Measurements from ENCODE around the gene FAM20C. TPM values are rescaled to one million over a fixed set of nuclear protein-coding genes. Genes with fewer than 3 reads are reported as not detected.

FAM20C gene
- total RNA-seq, 1 donor from 2014 or later = 119 TPM

DNA sequence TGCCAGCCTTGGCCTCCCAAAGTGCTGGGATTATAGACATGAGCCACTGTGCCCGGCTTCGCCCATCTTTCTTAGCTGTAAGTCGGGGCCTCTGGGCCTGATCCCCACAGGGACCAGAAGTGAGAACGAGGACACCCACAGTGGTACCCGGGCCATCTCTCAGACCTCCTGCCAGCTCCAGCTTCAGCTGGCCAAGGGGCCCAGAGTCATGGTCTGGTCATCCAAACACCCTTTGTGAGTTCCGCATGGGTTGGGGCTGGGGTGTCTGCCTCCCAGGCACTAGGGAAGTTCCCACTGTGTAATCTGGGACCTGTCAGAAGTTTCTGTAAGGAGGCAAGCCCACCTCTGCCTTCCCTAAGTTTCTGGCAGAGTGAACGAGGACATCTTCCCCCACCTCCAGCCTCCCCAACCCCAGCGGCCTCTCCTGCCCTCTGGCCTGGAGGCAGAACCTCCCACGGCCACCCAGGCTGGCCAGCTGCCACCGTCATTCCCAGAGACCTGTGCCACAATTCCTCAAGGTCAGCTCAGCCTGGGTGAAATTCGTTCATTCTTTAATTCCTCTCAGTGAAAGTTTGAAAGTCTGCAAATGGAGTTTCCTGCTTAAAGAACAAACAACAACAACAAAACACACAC, 78.1 kb downstream of the FAM20C start:
- DNase-seq (ENCODE audit: low read depth) = no peak

DNA sequence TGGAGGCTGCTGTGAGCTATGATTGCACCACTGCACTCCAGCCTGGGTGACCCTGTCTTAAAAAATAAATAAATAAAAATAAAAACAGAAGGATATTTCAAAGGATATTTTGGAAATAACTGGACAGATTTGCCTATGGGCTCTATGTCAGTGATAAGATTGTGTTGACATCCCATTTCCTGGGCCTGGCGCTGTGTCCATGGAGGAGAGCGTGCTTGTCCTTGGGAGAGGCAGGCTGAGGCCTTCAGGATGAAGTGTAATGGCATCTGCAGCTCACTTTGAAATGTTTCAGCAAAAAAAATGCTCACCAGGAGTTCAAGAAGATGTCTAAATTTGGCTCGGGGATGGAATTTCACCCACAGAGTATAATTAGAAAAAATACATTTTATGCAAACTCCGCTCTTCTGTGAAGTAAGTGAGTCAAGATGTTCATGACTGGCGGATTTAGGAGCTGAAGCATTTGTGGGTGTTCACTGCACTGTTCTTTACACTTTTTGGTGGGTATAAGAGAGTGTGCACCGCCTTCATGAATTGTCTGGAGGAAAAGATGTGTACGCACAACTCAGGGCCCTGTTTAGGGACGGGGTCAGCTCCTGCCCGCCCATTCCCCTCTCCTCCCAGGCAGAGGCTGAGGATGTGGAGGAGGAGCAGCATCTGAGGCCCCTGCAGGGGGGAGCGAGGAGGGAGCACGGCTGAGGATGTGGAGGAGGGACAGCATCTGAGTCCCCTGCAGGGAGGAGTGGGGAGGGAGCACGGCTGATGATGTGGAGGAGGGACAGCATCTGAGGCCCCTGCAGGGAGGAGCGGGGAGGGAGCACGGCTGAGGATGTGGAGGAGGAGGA, 79.1 kb downstream of the FAM20C start:
- DNase-seq (ENCODE audit: low read depth) = no peak

DNA sequence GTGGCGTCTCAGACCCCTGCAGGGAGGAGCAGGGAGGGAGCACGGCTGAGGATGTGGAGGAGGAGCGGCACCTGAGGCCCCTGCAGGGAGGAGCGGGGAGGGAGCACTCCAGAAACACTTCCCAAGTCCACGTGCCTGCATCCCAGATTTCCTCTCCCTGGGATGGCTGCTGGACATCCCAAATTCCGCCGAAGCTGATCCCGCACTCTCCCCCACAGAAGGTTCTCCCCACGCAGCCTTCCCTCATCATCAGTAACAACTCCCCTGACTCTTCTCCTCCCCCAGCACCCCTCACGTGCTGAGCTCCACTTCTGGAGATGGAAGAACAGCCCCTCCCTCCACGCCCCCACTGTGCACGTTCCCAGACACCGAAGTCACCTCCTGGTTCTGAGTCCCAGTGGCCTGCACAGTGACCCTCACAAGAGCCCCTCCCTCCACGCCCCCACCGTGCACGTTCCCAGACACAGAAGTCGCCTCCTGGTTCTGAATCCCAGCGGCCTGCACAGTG, 79.8 kb downstream of the FAM20C start:
- no peak for DNase-seq (ENCODE audit: low read depth)

DNA sequence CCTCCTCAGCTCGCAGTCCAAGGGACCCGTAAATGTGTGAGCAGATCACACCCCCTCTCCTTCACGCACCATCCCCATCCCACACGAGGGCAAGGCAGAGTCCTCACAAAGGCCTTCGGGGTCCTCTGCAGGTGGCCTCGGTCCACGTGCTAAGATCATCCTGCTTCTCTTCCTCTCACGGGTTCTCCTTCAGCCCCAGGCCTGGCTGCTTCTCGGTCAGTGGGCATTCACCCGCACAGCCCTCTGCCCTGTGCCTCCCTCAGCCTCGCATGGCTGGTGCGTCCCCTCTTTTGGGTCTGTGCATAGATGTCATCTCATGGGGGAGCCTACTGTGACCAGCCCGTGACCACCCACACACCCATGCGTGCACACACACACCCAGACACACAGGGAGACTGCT, 80.3 kb downstream of the FAM20C start:
- DNase-seq (ENCODE audit: low read depth) = no peak

DNA sequence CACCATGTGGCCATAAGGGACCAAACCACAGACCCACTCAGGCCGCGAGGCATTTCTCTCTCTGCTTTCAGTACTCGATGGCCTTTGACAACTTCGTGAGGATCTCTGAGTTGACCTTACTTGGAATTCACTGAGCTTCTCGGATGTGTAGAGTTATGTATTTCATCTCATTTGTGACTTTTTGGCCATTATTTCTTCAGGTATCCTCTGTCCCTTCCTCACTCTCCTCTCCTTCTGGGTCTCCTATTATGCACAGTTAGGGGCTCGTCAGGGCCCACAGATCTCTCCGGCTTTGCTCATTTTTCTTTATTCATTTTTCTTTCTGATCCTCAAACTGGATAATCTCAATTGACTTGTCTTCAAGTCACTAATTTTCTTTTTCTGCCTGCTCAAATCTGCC, 81.0 kb downstream of the FAM20C start:
- DNase-seq (ENCODE audit: low read depth) = no peak

DNA sequence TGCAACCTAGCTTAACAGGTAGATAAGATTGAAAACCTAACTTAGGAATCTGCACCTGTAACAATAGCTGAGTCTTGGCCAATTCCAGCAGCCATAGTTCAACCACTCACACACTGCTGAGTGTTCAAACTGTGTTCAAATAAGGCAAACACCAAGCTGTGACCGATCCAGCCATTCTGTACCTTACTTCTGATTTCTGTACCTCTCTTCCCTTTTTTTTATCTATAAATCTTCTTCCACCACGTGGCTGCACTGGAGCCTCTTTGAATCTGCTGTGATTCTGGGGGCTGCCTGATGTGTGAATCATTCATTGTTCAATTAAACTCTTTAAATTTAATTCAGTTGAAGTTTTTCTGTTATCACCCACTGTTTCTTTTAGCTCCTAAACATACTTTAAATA, 81.9 kb downstream of the FAM20C start:
- DNase-seq (ENCODE audit: low read depth) = no peak

DNA sequence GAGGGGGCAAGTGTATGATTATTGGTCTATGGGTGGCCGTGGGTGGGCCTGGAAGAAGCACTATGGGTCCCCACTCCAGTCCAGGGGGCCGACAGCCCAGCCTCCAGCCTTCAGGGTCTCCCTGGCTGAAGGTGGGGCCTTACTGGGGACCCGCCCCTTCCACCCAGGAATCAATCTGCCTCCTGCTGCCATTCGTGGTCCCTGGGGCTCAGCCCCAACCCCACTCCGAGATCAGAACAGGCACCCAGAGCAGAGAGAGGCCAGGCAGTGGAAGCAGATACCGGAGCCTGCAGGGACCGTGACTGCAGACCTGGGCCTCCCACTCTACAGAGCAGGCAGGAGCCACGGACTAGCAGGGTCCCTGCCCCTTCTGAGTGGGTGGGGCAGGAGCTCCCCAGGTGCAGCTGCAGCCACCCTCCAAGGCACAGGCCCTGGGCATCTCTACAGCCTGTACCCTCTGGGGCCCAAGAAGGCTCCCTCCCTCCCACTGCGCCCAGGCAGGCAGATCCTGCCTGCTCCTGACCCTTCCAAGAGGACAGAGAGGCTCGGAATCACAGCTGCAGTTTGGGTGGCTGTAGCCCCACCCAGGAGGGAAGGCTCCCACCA, 84.0 kb downstream of the FAM20C start:
- DNase-seq (ENCODE audit: low read depth) = no peak

DNA sequence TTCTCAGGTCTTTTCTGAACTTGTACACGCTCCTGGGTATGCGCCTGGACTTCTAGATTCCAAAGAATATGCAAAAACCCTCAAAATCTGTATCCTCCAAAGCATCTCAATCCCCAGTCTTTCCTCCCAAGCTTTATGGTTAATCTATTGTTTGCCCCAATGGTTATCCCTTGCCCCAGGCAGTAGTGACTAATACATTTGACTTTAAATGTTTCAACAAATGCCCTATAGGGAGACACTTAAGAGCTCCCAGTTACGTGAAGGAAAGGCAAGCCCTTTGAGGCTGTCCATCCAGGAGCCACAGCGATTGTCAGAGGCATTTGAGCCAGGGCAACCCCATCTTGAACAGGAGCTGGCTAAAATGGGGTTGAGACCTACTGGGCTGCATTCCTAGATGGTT, 84.9 kb downstream of the FAM20C start:
- DNase-seq (ENCODE audit: low read depth) = no peak

DNA sequence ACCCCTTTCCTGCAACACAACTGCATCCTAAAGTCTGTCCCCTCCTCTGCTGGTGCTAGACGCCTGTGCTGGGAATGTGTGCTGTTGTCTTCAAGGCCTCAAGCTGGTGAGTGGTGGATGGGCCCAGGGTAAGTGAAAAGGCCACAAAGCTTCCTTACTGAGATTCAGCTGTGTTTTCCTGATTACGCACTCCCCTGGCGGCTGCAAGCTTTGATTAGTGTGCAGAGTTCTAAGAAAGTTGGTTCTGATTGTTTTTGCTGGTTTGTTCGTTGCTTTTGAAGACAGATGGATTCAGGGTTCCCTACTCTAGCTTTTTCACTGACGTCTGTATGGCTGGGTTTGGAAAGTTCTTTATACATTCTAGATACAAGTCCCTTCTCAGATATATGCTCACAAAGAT, 85.7 kb downstream of the FAM20C start:
- no peak for DNase-seq (ENCODE audit: low read depth)

DNA sequence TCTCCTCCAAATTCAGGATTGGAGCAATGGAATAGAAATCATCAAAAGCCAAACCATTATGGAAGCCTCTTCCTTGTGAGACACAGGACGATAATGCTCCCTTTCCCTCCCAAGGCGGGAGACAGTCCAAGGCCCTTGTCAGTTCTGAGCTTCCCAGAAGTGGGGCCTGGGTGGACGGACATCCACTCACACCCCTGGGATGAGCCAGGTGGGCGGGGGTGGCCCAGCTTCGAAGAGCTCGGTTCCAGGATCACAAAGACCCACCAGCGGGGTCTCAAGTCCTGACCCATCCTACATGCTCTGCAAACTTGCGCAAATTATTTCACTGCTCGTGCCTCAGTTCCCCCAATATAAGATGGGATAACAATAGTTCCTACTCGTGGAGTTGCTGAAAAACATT, 87.5 kb downstream of the FAM20C start:
- no peak for DNase-seq (ENCODE audit: low read depth)

DNA sequence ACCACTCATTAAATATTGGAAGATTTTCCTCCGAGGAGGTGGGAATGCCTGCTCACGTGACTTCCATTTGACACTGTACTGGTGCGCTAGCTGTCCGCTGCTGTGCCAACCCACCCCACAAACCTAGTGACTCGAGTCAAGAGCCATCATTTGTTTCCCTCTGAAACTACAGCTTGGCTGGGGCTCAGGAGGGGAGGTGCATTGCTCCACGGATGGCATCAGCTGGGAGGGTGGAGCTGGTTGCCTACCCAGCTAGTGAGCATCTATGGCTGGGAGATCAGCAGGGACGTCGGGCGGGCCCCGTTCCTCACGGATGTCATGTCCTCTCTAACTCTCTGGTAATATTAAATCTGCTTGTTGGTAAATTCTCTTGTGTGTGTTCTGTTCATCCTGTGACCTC, 88.1 kb downstream of the FAM20C start:
- DNase-seq (ENCODE audit: low read depth) = no peak

DNA sequence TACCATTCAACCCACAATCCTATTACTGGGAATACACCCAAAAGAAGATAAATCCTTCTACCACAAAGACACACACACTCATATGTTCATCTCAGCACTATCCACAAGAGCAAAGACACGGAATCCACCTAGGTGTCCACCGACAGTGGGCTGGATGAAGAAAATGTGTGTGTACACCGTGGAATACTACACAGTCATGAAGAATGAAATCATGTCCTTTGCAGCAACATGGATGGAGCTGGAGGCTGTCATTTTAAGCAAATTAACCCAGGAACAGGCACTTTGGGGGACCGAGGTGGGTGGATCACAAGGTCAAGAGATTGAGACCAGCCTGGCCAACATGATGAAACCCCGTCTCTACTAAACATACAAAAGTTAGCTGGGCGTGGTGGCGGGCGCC, 89.3 kb downstream of the FAM20C start:
- DNase-seq (ENCODE audit: low read depth) = no peak

DNA sequence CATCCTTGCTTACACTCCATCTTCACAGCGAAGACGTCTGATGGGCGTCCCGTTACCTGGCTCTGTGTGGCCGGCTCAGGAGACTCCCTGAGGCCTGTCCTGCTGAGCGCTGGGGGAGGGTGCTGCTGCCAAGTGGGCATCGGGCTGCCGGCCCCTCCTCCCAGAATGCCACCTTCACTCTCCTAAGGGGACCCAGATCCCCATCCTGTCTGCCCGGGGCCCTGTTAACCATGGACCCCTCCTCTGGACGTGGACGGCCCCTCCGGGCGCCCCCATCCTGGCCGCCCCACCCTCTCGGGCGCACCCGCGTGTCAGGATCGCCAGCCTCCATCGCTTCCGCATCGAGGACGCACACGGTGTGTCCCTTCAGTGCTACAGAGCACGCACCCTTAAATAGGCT, 90.2 kb downstream of the FAM20C start:
- no peak for DNase-seq (ENCODE audit: low read depth)

DNA sequence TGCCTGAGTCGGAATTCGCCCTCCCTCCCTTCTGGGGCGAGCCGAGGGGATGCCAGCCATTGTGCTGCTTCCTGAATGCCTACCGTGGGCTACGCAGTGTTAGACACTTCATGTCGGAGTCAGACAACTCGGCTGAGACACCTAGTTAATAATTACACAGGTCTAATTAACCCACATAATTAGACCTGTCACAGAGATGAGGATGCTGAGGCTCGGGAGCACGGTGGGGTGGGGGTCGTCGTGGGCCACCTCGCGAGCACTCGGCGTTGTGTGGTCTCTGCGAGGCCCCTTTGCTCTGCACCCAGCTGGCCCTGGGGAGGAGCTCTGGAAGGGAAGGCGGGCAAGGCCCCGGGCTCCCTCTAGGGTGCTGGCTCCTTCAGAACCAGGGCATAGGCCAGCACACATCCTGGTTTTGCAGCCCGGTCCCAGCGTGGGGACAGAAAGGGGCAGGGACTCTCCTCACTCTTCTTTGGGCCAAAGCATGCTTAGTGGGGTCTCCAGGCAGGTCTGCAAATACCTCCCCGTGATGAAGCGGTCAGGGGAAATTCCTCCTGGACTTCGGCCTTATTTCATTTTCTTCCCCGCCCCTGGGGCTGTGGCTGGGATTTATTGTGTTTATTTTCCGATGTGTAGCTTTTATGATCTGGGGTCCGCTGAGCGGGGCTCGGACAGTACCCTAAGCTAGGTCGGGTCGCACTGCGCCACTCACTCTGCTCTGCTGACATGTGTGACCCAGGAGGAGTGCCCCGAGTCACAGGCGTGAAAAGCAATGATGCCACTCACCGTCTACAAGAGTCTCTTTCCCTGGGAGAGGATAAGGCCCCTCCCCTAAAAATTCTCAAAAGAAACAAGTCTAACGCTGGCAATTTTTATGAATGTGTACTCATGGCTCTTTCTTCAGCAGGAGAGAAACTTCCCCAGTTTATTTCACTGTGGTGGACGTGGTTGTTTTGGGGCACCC, 92.7 kb downstream of the FAM20C start:
- DNase-seq (ENCODE audit: low read depth) = no peak

DNA sequence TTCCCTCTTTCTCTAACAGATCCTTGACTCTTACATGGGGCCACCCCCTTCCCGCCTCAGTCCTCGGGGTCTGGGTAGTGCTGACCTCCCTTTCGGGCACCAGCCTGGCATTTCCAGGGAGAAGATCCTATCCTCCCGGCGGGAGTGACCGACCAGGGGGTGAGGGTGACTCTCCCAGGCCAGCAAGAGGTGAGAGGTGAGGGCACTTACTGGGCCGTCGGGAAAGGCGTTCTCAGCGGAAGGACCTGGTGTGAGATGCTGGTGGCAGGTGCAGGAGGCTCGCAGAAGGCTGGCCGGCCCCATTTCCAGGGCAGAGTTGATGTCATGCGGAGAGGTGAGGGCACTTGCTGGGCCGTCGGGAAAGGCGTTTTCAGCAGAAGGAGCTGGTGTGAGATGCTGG, 93.4 kb downstream of the FAM20C start:
- no peak for DNase-seq (ENCODE audit: low read depth)

DNA sequence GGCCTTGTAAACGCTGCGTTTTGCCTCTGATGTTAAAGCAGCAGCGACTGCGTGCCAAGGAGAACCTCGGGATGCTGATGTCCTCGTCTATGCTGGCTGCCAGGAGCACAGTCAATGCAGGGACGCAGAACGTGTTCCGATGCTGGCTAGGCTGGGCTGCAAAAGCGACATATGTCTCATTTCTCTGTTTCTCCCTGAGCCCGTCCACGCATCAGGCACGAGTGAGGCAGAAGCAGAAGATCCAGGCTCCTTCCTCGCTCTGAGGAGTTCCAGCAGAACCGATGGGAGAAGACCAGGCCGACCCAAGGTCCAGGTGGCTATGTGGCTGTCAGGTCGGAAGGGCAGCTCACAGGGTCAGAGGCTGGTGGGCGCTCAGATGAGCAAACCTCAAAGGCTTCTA, 93.9 kb downstream of the FAM20C start:
- DNase-seq (ENCODE audit: low read depth) = no peak

DNA sequence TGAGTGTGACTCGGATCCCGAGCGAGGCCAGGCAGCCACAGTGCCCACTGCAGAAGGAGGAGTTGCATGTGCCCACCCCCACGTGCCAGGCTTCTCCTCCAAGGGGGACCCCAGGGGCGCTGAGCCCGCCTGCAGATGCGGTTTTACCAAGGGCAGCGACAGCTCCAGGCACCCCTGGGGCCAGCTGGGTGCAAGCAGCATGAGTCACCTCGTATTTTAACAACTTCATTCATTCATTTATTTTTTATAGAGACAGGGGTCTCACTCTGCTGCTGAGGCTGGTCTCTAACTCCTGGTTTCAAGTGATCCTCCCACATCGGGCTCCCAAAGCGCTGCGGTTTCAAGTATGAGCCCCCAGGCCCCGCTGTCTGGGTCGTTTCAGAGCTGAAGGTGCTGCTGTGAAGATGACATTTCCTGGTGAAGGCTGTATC, 96.3 kb downstream of the FAM20C start:
- DNase-seq (ENCODE audit: low read depth) = no peak

DNA sequence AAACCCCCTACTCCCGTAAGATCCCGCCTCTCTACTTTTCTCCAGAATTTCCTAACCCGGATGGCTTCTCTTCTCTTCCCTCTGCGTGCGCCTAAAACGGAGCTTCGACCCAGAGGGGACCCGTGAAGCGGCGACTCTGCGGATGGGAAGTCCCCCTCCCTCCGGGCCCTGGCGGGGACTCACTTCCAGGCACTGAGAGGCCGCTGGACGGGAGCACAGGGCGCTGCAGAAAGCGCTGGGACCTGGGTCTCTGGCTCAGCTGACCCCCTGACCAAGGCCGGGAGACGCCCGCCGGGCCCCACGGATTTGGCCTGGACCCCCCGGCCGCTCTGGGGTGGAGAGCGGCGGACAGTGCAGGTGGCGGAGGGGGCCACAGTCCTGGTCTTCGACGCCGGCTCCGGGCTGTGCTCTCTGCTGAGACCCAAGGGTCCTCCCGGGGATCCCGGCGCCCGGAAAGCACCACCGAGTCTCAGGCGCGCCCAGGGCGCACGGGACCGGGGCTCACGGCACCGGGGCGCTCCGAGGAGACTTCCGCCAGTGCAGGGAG, 96.9 kb downstream of the FAM20C start:
- DNase-seq (ENCODE audit: low read depth) = no peak

DNA sequence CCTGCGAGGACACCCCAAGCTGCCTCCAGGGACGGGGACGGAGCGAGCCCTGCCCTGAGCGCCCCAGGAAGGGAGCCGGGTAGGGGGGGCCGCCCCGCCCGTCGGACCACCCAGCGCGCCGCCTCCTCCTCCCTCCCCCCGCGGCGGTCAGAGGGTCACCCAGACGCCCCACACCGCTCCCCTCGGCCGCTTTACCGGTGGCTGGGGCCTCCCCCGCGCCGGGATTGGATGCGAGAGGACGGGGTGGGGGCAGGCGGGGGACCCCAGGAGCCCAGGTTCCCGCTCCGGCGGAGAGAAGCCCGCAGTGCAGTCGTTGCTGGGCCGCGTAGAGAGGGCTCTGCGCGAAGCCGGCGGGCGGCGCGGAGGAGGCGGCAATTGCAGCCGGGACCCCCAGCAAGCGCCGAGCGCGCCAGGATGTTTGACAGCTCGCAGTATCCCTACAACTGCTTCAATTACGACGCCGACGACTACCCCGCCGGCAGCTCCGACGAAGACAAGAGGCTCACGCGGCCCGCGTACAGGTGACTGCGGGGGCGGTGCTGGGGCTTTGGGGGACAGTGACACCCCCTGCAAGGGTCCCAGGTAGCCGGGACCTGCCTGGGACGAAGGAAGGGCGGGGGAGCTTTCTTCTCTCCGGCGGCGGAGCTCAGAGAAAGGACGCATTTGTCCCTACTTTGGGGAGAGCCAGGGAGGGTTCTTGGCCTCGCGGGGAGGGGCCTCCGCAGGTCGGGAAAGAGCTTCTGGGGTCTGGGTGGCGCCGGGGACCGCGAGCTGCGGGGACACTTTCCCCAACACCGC, 97.6 kb downstream of the FAM20C start, which contains the start of gene FOXL3:
FOXL3 (plus strand) TSS at position 415 of the 798 bp plus-strand sequence; CDS start at position 415, 0 bp downstream.
- DNase-seq (ENCODE audit: low read depth) = no peak
